SK-N-SH (cell line): ENCODE results near the gene FUT2. TPM values are rescaled to one million over a fixed set of nuclear protein-coding genes. Genes with fewer than 3 reads are reported as not detected.

ENCODE experiments used
- CTCF ChIA-PET: fragments of 300-600, 350-600 bp; formaldehyde crosslinking; extraction: SDS; loops from one replicate; lab custom pipeline; 2021; lab: Yijun Ruan, JAX
- POLR2A ChIA-PET: fragments of 350-600 bp; sonication (Branson Sonifier 250); formaldehyde crosslinking; extraction: SDS; loops from one replicate; lab custom pipeline; 2020; ENCODE audit warnings: antibody characterized with exemption, inconsistent platforms; lab: Yijun Ruan, JAX
- DNase-seq: peaks from one replicate; pipeline ENCODE4 v3.0.0; 2012
- H2AFZ ChIP-seq: fragments of 200-600 bp; sonication (generic); 2 replicates; pipeline ENCODE4 v1.8.1; 2016; ENCODE audit warnings: antibody characterized with exemption, mild to moderate bottlenecking, low read depth
- H3F3A ChIP-seq: fragments of 200-600 bp; sonication (generic); replicated peaks from 2 replicates; pipeline ENCODE3; 2016; ENCODE audit warnings: antibody characterized with exemption, mild to moderate bottlenecking; ENCODE audit not compliant: insufficient read depth
- H3K27ac ChIP-seq, 2 experiments: fragments of 200-500 bp in 1 of 2; fragments of 200-600 bp in 1 of 2; sonication (Bioruptor generic) in 1 of 2; sonication (generic), shearing (Covaris generic) in 1 of 2; 2 replicates each; pipeline versions ENCODE4 v1.5.1 to v1.6.1; 2014 to 2016; ENCODE audit warnings: low read depth in 2 of 2, inconsistent platforms in 1 of 2, low read length in 1 of 2, mild to moderate bottlenecking in 1 of 2, mixed read lengths in 1 of 2
- H3K27me3 ChIP-seq: fragments of 200-600 bp; sonication (generic), shearing (Covaris generic); 2 replicates; pipeline ENCODE4 v1.6.1; 2016; ENCODE audit warnings: mixed run types; ENCODE audit not compliant: insufficient read depth
- H3K36me3 ChIP-seq, 2 experiments: fragments of 200-500 bp in 1 of 2; fragments of 200-600 bp in 1 of 2; sonication (Bioruptor generic) in 1 of 2; sonication (generic) in 1 of 2; replicated peaks in 1 of 2; 2 replicates each; pipeline versions ENCODE3 to v1.5.1; 2014 to 2016; ENCODE audit warnings: low read length in 1 of 2, mild to moderate bottlenecking in 1 of 2; ENCODE audit not compliant: insufficient read depth in 2 of 2, control insufficient read depth in 1 of 2
- H3K4me1 ChIP-seq, 2 experiments: fragments of 200-500 bp in 1 of 2; fragments of 200-600 bp in 1 of 2; sonication (Bioruptor generic) in 1 of 2; sonication (generic), shearing (Covaris generic) in 1 of 2; 2 replicates each; pipeline versions ENCODE4 v1.5.1 to v1.6.1; 2014 to 2016; ENCODE audit warnings: low read depth in 1 of 2, low read length in 1 of 2, mixed run types in 1 of 2; ENCODE audit not compliant: insufficient read depth in 2 of 2, control insufficient read depth in 1 of 2
- H3K4me2 ChIP-seq: fragments of 200-600 bp; sonication (generic), shearing (Covaris generic); 2 replicates; pipeline ENCODE4 v1.6.1; 2017; ENCODE audit warnings: mixed run types
- H3K4me3 ChIP-seq, 2 experiments: fragments of 200-500 bp in 1 of 2; fragments of 200-600 bp in 1 of 2; sonication (Bioruptor generic) in 1 of 2; sonication (generic), shearing (Covaris generic) in 1 of 2; 2 replicates each; pipeline versions ENCODE4 v1.5.1 to v1.8.1; 2014 to 2016; ENCODE audit warnings: low read depth in 2 of 2, inconsistent platforms in 1 of 2, low read length in 1 of 2, mild to moderate bottlenecking in 1 of 2, mixed read lengths in 1 of 2, moderate library complexity in 1 of 2
- H3K79me2 ChIP-seq: fragments of 200-600 bp; sonication (generic); 2 replicates; pipeline ENCODE4 v1.8.1; 2017; ENCODE audit warnings: mild to moderate bottlenecking; ENCODE audit not compliant: insufficient read depth
- H3K9ac ChIP-seq: fragments of 200-600 bp; sonication (generic); 2 replicates; pipeline ENCODE4 v1.6.1; 2017; ENCODE audit warnings: mixed run types
- H3K9me2 ChIP-seq: fragments of 200-600 bp; sonication (generic); 2 replicates; pipeline ENCODE4 v1.6.1; 2017; ENCODE audit warnings: mixed run types
- H3K9me3 ChIP-seq: fragments of 200-600 bp; sonication (generic); 2 replicates; pipeline ENCODE4 v1.6.1; 2017; ENCODE audit warnings: mixed run types, mild to moderate bottlenecking, moderate library complexity
- H4K20me1 ChIP-seq: fragments of 200-600 bp; sonication (generic); 2 replicates; pipeline ENCODE4 v1.6.1; 2017; ENCODE audit warnings: mild to moderate bottlenecking, mixed run types; ENCODE audit not compliant: insufficient read depth
- CHD2 ChIP-seq: fragments of 150-350 bp; IDR thresholded peaks from 2 replicates; pipeline ENCODE4 v1.6.1; 2018; ENCODE audit warnings: low read length; ENCODE audit not compliant: partially characterized antibody
- ELF1 ChIP-seq: IDR thresholded peaks from 2 replicates; pipeline ENCODE4 v1.4.0; 2012
- EP300 ChIP-seq, 2 experiments: IDR thresholded peaks; 2 replicates each; pipeline versions ENCODE4 v1.4.0 to v1.6.1; 2012; ENCODE audit warnings: borderline replicate concordance in 1 of 2, low read depth in 1 of 2, low read length in 1 of 2
- FOSL2 ChIP-seq: IDR thresholded peaks from 2 replicates; pipeline ENCODE4 v1.4.0; 2012; ENCODE audit warnings: low read depth, mild to moderate bottlenecking, moderate library complexity, borderline replicate concordance
- FOXJ3 ChIP-seq: sonication (generic); formaldehyde crosslinking; IDR thresholded peaks from 2 replicates; pipeline ENCODE4 v1.5.1; 2020; ENCODE audit warnings: mild to moderate bottlenecking, missing genetic modification reagents
- GABPA ChIP-seq: IDR thresholded peaks from 2 replicates; pipeline ENCODE4 v1.4.0; 2012; ENCODE audit warnings: low read depth, mild to moderate bottlenecking
- IRF3 ChIP-seq: fragments of 150-350 bp; IDR thresholded peaks from 2 replicates; pipeline ENCODE4 v1.6.1; 2016; ENCODE audit warnings: mild to moderate bottlenecking, low read depth, low read length
- JUND ChIP-seq: IDR thresholded peaks from 2 replicates; pipeline ENCODE4 v1.4.0; 2012
- MEF2A ChIP-seq: IDR thresholded peaks from 2 replicates; pipeline ENCODE4 v1.4.0; 2012; ENCODE audit warnings: low read depth, borderline replicate concordance
- NRF1 ChIP-seq: IDR thresholded peaks from 2 replicates; pipeline ENCODE4 v1.6.1; 2012; ENCODE audit warnings: low read depth, mild to moderate bottlenecking, low read length
- RAD21 ChIP-seq: IDR thresholded peaks from 2 replicates; pipeline ENCODE4 v1.6.1; 2012; ENCODE audit warnings: mild to moderate bottlenecking, low read length
- RCOR1 ChIP-seq: fragments of 150-350 bp; IDR thresholded peaks from 2 replicates; pipeline ENCODE4 v1.6.1; 2017; ENCODE audit warnings: antibody characterized with exemption, low read length
- SIN3A ChIP-seq: IDR thresholded peaks from 2 replicates; pipeline ENCODE4 v1.6.1; 2012; ENCODE audit warnings: low read depth, mild to moderate bottlenecking, low read length, moderate library complexity, borderline replicate concordance
- SMC3 ChIP-seq: IDR thresholded peaks from 2 replicates; pipeline ENCODE4 v1.6.1; 2012; ENCODE audit warnings: low read depth, low read length, improper control_type of control experiment
- TAF1 ChIP-seq: IDR thresholded peaks from 2 replicates; pipeline ENCODE4 v1.6.1; 2012; ENCODE audit warnings: low read depth, mild to moderate bottlenecking, low read length, moderate library complexity, borderline replicate concordance
- TCF12 ChIP-seq: IDR thresholded peaks from 2 replicates; pipeline ENCODE4 v1.4.0; 2012
- USF2 ChIP-seq: fragments of 150-350 bp; IDR thresholded peaks from 2 replicates; pipeline ENCODE4 v1.6.1; 2017; ENCODE audit warnings: antibody characterized with exemption, low read length, low read depth, borderline replicate concordance
- YY1 ChIP-seq: IDR thresholded peaks from 2 replicates; pipeline ENCODE4 v1.4.0; 2012; ENCODE audit warnings: low read depth, mild to moderate bottlenecking
- WGBS: methylation state at CpG from one replicate; pipeline ENCODE4 v1.1.6; 2017; ENCODE audit warnings: low lambda C conversion rate; 5-methylcytosine and 5-hydroxymethylcytosine counted together
- polyA plus RNA-seq, 3 experiments: library from polyadenylated mRNA; depleted of rRNA; stranded (reverse); fragments of >200 nt; gene quantifications; 2 replicates each; pipeline ENCODE4 v1.2.3, GENCODE V29; 2012
- TF ChIP-seq, protein P1 (sequence below): IDR thresholded peaks from 2 replicates; pipeline ENCODE4 v1.4.0; 2012; ENCODE audit warnings: low read depth
- TF ChIP-seq, protein P2 (sequence below): IDR thresholded peaks from 2 replicates; pipeline ENCODE4 v1.4.0; 2012; ENCODE audit warnings: low read depth, borderline replicate concordance

FUT2 gene
- polyA plus RNA-seq, 1 of the 3 experiments (the other 2 are of a cell fraction), result not detected

DNA sequence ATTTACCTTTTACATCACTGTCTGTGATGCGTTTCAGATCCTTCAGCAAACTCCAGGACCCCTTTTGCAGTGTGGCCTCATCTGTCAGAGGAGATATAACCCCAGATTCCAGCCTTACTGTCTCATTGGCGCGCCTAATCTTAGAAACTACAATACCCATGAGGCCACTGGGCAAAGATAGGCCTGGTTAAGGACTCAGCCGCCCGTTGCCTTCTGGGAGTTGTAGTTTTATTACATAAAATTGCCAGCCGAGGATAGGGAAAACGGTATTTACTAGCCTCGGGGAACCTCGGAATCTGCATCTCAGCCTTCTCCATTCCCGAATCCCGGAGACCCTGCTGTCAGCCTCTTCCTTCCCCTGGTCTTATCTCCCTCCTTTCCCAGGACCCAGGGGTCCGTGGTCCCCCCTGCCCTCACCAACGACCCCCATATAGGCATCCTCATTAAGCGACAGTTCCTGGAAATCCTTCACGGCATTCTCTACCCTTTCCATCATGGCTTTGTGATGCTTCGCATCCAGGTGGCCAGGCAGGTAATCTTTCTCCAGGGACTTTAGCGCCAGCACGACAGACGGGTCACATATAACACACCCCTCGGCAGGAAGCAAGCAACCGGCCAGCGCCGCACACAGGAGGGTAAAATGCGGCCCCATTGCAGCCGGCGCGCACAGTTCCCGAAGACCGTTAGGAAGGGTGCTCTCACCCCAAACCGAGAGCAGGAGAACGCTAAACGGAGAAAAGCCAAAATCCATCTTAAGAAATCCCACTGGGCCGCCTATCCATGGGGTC lies 49.6 kb downstream of the FUT2 start:
- H4K20me1 ChIP-seq, result no peaks in the 10 kb centered on the region
- ChIA-PET CTCF (interaction anchor here (0.7 kb wide), 1 partner anchor 100 kb away, joined by 3 read pairs; the partner anchor contains the start of gene CA11), POLR2A (no interaction called here)
- no peaks in the 10 kb centered on the region for H3K9me2 ChIP-seq
- peak; percentile 78 for DNase-seq
- no peak overlapping the region for H3K27ac ChIP-seq
- H3K79me2 ChIP-seq, result no peaks in the 10 kb centered on the region
- H3K9me3 ChIP-seq, result no peaks in the 10 kb centered on the region
- H3K4me3 ChIP-seq, result no peak overlapping the region
- no peak overlapping the region for H3K4me2 ChIP-seq
- no peak overlapping the region for H3K9ac ChIP-seq
- no peak overlapping the region for H2AFZ ChIP-seq
- H3K27me3 ChIP-seq, result no peaks in the 10 kb centered on the region
- no peaks in the 10 kb centered on the region for H3K36me3 ChIP-seq
- H3F3A ChIP-seq, result no peaks in the 10 kb centered on the region
- WGBS, result 67% methylated on average over 32 of the region's 33 CpGs
- peaks cover 0 to 2% of the 10 kb centered on the region in 2 experiments; a peak in 1 of 4 replicates for H3K4me1 ChIP-seq
- TF ChIP-seq FOXJ3 (CRISPR knock-in tag), result no peak
- no peak for TF ChIP-seq RAD21
- peak; percentile 77 for TF ChIP-seq CHD2

GRCh38 chr19:48746110-48746509 lies 50.3 kb downstream of the FUT2 start:
- Histone ChIP-seq H3K4me1 (no peaks in the 10 kb centered on the region; a peak in 1 of 4 replicates), H4K20me1 (no peaks in the 10 kb centered on the region), H3K36me3 (no peaks in the 10 kb centered on the region), H2AFZ (peak overlapping the region; percentile 80; the same call in 1 of the 2 replicates), H3K4me2 (no peak overlapping the region), H3K9ac (no peak overlapping the region), H3K27me3 (no peaks in the 10 kb centered on the region), H3K4me3 (no peak overlapping the region), H3K79me2 (no peaks in the 10 kb centered on the region), H3K9me3 (no peaks in the 10 kb centered on the region), H3K9me2 (no peaks in the 10 kb centered on the region), H3F3A (no peaks in the 10 kb centered on the region), H3K27ac (no peak overlapping the region)
- POLR2A ChIA-PET, result no interaction called here
- no peak for DNase-seq
- CTCF ChIA-PET, result interaction anchor here (0.7 to 1.2 kb wide), 2 partner anchors 34 to 70 kb away, joined by 3 read pairs; no protein-coding TSS in a partner anchor
- WGBS, result 92% methylated on average over 8 of the region's 8 CpGs
- TF ChIP-seq SIN3A, result no peak
- TF ChIP-seq FOXJ3 (CRISPR knock-in tag), result no peak
- TF ChIP-seq MEF2A, result no peak
- no peak for TF ChIP-seq FOSL2
- no peak for TF ChIP-seq USF2
- TF ChIP-seq IRF3, result no peak
- no peak for TF ChIP-seq JUND
- TF ChIP-seq, protein P1, sequence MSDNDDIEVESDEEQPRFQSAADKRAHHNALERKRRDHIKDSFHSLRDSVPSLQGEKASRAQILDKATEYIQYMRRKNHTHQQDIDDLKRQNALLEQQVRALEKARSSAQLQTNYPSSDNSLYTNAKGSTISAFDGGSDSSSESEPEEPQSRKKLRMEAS, result no peak
- TF ChIP-seq GABPA, result no peak
- no peak for TF ChIP-seq RCOR1
- TF ChIP-seq ELF1, result no peak
- no peak for TF ChIP-seq EP300 (IDR thresholded peaks at IDR 0.05; ENCODE audit: borderline replicate concordance in 1 of 2, low read depth in 1 of 2, low read length in 1 of 2)
- TF ChIP-seq SMC3, result no peak
- TF ChIP-seq, protein P2, sequence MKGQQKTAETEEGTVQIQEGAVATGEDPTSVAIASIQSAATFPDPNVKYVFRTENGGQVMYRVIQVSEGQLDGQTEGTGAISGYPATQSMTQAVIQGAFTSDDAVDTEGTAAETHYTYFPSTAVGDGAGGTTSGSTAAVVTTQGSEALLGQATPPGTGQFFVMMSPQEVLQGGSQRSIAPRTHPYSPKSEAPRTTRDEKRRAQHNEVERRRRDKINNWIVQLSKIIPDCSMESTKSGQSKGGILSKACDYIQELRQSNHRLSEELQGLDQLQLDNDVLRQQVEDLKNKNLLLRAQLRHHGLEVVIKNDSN, result no peak
- TF ChIP-seq TCF12, result no peak
- TF ChIP-seq YY1, result no peak
- no peak for TF ChIP-seq TAF1
- TF ChIP-seq NRF1, result no peak
